Renal pelvis (tissue), 4 donors: ENCODE results near the gene CTNNA1. TPM values are rescaled to one million over a fixed set of nuclear protein-coding genes. Genes with fewer than 3 reads are reported as not detected.
"Not testable (repeated sequence)": the region's sequence is repeated elsewhere in the genome, so short reads cannot be mapped to it uniquely, and the experiment has no call there.

Experiments used
- DNase-seq: peaks from one replicate; pipeline ENCODE4 v3.0.0-alpha.2; 2013
- polyA plus RNA-seq, 3 donors: library from polyadenylated mRNA; unstranded; fragments of 120-200 nt; gene quantifications; one replicate each; pipeline ENCODE4 v1.2.1, GENCODE V29; 2013; ENCODE audit not compliant: insufficient read length in 3 of 3

The CTNNA1 gene
- polyA plus RNA-seq, 3 donors, result 369 to 380 (median 369) TPM

DNA sequence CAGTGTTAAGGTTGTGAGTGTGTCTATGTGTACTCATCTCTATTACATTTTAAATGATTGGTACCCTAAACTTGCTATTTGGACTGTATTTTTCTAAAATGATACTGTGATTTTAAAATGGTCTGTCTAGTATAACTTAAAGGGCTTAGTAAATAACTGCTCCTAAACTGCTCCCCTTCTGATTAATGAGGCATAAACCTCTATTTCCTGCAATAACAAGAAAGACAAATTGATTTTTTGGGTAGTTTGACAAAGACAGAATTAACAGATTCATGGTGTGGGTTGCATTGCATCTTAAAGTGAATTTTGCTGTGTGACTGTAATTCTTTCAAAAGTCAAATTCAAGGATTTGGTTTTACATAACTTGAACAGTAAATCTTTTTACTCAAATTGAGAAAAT lies 130.0 kb downstream of the CTNNA1 start:
- peak; percentile 50 for DNase-seq

- DNase-seq, result no peak
These were observed 130.9 kb downstream of the CTNNA1 start for GRCh38 chr5:138884094-138884493.

- DNase-seq, result no peak
These were observed 131.3 kb downstream of the CTNNA1 start for GRCh38 chr5:138884554-138884953.

- no peak for DNase-seq
These were observed 136.8 kb downstream of the CTNNA1 start for GRCh38 chr5:138889994-138890393.

DNA sequence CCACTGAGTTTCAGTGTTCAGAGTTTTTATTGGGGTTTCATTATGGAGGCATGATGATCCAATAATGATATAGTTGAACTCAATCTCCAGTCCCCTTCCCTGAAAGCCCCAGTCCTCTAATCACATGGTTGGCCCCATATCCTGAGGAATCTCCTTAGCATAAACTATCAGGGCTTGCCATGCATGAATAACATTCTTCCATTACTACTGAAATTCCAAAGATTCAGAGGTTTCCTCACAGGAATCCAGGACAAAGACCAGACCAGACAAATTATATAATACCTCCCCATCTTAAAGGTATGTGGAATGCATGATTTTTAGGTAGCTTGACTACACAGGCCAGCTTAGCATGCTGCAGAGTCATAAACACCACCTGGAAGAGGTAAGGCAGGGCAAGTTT lies 137.4 kb downstream of the CTNNA1 start:
- no peak for DNase-seq

DNA sequence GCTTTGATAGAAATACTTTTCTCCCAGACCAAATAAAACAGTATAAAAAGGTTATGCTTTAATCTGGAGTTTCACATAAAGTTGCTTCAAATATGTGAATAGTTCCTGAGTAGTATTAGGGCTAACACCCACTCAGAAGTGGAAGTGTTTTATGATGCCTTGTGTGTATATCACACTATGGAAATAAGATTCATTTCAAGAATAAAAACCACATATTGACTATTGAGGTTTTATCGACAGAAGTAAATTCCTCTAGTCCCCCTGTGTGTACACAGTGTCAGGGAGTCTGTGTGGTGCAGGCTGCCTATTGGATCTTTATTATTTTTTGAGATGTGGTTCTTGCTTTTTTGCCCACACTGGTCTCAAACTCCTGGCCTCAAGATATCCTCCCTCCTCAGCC lies 142.7 kb downstream of the CTNNA1 start:
- no peak for DNase-seq

DNA sequence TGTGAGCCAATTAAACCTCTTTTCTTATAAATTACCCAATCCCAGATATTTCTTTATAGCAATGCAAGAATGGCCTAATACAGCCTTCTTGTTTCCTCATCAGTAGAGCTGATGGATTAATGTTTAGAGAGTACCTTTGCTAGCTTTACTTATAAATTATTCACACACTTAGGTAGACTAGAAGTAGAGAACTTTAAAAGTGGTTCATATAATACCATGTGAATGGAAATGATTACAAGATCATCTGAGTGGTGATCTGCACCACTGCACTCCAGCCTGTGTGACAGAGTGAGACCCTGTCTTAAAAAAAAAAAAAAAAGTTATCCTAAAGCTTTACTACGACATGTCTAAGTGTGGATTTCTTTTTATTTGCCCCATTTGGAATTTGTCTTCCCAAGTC lies 145.1 kb downstream of the CTNNA1 start:
- no peak for DNase-seq

GRCh38 chr5:138898742-138899141 lies 145.5 kb downstream of the CTNNA1 start:
- no peak for DNase-seq

DNA sequence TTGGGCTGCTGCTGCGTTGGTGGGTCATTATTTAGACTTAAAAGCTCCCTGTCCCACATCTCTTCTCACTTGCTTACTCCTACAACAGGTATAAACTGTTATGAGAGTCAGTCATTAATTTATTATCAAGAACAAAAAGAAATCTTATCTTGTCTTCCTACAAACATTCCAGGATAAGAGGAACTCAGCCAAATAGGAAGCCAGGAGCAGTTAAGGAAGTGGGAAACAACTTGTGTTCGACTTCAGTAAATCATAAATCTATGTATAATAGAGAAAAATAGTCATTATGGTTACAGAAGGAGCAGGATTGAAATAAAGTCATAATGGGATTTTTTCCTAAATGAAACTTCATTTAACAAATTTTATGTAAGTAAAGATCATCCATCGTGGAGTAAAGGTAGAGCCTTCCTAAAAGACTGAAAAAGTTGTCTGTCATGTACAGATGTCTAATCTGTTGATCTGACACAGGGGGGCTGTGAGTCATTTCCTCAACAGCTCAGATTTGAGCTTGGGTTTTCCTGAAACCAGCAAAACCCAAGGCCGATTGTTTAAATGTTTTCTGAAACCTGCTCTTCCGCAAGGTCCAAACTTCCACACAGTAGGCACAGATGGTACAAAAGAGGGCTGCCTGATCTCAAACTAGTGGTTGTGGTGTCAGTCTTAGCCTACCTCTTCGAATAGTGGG lies 147.2 kb downstream of the CTNNA1 start:
- no peak for DNase-seq

- no peak for DNase-seq
These were observed 148.5 kb downstream of the CTNNA1 start for GRCh38 chr5:138901716-138902115.

- DNase-seq, result no peak
These were observed 150.0 kb downstream of the CTNNA1 start for GRCh38 chr5:138903130-138903775.

GRCh38 chr5:138905541-138905940 lies 152.3 kb downstream of the CTNNA1 start:
- DNase-seq, result no peak

GRCh38 chr5:138909734-138910133 lies 156.5 kb downstream of the CTNNA1 start:
- no peak for DNase-seq

DNA sequence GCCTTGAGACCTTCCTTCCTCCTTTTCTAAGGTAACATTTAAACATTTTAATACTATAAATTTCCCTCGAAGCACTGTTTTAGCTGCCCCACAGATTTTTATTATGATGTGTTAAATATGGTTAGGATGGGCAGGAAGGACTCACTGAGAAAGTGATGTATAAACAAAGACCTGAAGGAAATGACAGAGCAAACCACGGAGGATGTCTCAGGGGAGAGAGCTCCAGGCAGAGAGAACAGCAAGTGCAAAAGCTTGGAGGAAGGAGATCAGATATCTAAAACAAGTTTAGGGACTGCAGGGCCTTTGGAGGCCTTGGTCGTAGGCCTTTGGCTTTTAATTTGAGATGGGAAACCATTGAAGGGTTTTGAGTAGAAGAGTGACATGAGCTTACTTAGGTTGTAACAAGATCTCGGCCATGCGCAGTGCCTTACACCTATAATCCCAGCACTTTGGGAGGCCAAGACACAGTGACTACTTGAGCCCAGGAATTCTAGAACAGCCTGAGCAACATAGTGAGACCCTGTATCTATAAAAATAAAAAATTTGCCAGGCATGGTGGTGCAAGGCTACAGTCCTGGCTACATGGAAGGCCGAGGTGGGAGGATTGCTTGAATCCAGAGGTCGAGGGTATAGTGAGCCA lies 157.4 kb downstream of the CTNNA1 start:
- no peak for DNase-seq

DNA sequence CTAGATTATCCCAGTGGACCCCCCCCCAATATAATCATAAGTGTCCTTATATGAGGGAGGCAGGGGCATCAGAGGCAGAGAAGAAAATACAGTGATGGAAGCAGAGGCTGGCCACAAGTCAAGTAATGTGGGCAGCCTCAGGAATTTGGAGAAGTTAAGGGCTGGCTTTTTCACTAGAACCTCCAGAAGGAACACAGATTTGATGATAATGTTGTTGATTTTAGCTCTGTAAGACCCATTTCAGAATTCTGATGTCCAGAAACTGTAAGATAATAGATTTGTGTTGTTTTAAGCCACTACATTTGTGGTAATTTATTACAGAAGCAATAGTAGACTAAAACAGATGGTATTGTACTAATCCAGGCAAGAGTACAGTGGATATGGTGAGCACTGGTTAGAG lies 158.2 kb downstream of the CTNNA1 start:
- no peak for DNase-seq

DNA sequence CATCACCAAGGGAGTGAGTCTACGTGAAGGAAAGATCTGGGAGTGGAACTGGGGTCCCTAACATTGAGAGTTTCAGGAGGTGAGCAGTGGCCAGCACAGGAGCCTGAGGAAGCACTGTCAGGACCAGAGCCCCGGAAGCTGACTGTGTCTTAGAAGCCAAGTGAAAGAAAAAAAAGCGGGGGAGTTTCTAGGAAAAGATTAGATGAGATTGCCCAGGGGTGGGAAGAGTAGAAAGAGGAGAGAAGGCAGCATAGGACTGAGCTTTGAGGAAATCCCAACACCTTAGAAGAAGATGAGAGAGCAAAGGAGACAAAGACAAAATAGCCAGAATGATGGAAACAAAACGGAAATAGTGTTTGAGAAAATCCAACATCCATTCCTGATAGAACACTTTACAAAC lies 158.9 kb downstream of the CTNNA1 start:
- DNase-seq, result no peak

- DNase-seq, result no peak
These were observed 160.5 kb downstream of the CTNNA1 start for GRCh38 chr5:138913773-138914172.

GRCh38 chr5:138914338-138914737 lies 161.1 kb downstream of the CTNNA1 start:
- no peak for DNase-seq

DNA sequence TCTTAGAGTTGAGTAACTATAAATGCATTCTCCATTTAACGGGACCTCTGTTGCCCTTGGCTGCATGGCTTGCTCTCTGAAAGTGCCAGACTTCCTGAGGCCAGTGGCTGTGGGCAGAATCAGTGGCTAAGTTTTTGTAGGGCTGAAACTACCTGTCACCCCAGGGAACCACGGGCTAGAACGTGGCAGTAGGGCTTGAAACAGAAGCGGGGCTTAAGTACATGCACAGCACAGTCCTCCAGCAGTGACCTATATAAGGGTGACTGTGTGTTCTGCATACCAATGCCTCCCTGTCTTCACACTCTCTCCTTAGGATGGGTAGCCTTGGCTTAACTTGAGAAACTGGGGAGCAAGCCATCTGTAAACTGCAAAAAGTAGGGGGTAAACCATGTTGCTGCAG lies 165.5 kb downstream of the CTNNA1 start:
- DNase-seq, result no peak

DNA sequence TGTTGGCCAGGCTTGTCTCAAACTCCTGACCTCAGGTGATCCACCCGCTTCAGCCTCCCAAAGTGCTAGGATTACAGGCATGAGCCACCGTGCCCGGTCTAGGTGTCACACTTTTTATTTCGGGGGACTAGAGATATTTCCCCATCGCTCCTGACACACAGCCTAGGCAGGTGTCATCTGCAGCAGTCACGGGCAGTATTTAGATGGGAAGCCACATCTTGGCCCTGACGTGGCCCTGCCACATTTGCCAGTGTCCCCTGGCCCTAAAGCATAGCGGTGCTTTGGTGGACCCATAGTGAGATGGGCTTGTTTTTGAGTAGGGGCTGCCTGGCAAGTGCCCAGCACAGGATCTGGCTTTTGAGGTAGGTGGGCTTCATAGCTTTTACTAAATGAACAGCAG lies 167.0 kb downstream of the CTNNA1 start:
- no peak for DNase-seq

- not testable (repeated sequence) for DNase-seq
These were observed 168.1 kb downstream of the CTNNA1 start for GRCh38 chr5:138921362-138921761.

DNA sequence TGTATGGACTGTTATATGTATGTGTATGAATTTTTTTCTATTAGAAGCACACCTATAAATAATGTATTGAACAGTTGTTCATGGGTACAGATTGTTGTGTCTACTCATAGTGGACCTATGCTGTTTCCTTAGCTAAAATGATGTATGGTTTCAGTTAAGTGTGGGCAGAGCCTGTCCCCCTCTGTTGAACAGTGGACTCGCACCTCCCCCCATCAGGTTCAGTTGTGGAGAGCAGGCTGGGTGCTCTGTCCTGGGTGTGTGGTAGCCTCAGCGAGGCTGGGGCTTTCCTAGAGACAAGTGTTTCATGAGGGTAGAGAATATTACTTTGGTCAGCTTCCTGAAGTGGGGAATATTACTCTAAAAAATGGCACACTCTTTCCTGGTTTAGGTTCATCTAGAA lies 169.3 kb downstream of the CTNNA1 start:
- no peak for DNase-seq

- DNase-seq, result no peak
These were observed 171.9 kb downstream of the CTNNA1 start for GRCh38 chr5:138925090-138925635.
